ENCODE results near the gene TRIM66. TPM values are rescaled to one million over a fixed set of nuclear protein-coding genes. Genes with fewer than 3 reads are reported as not detected.

TRIM66 gene
- total RNA-seq (8.6 and 11.7 TPM in 2 replicates), polyA plus RNA-seq (5.1 and 5.5 TPM in 2 replicates), polyA minus RNA-seq (15.5 and 20.2 TPM in 2 replicates), Bru-seq, nascent RNA (percentile 55 among the genes with signal in this experiment), BruChase-seq, experiment 1, labeled RNA remaining after a 6-hour chase (percentile 61 among the genes with signal in this experiment), BruChase-seq, experiment 2, labeled RNA remaining after a 2-hour chase (percentile 67 among the genes with signal in this experiment)
- 2.4 and 3.2 TPM in 2 replicates for polyA plus RNA-seq (2011; cell fraction: cytosol; rRNA removed)
- polyA plus RNA-seq (2011; cell fraction: nucleus; rRNA removed), result 28.0 and 29.1 TPM in 2 replicates
- 4.6 and 5.0 TPM in 2 replicates for polyA plus RNA-seq (2012)
- polyA minus RNA-seq (2011; cell fraction: cytosol; rRNA and poly(A)+ RNA removed), result 3.9 TPM
- 16.5 and 30.4 TPM in 2 replicates for polyA minus RNA-seq (2011; cell fraction: nucleus; rRNA and poly(A)+ RNA removed)
- long read RNA-seq, partial matches to known transcripts, result 0 of 2 reads
- long read RNA-seq, other reads (novel, unspliced or antisense), result 2 of 2 reads

DNA sequence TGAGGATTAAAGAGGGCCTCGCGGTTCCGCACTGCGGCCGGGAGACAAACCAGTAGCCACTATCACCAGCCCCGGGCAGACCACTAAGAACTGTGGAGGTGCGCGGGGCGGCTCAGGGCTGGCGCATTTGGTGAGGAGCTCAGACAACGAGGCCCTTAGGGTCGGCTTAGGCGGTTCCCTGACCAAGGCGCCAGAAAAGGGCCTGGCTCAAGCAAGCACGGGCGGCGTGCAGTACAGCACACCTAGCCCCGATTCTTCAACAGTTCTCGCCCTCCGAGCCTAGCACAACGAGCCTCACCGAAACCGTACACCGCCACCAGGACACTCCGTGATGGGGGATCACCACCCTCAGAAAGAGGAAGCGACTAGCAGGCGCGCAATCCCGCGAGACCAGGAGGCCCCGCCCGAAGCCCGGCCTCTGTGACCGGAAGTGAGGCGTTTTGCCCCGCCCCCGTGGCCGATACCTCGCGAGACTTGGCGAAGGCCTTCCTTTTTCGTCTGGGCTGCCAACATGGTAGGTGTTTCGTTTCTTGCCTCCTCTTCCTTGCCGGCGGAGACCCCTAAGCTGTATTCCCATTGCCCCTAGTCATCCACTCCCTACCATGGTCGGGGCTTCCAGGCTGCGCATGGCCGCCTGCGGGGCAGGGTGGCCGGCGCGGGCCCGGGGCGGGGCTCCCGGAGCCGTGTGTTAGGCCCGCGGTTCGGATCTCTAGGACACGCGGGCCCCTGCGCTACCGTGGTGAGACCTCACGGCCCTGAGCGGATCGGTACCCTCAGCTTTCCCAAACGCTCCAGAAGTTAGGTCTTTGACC is at the start of gene TRIM66, which contains the start of gene RPL27A:
Gene TRIM66 (minus strand): TSS at position 363 of the 812 bp plus-strand sequence. CDS start 10,391 bp downstream, outside the sequence.
Gene RPL27A (plus strand): TSS at position 490 of the 812 bp plus-strand sequence. CDS start 22 bp downstream, at position 512.
- H3K4me3 ChIP-seq (replicated peaks in 1 of 3; ENCODE audit: insufficient read depth in 1 of 3, low read depth in 1 of 3, low read length in 3 of 3), result peak within 1 kb of the TSS; percentile 58 to 92 (median 88)
- peaks cover 19 to 20% of the 10 kb centered on the region in 2 experiments for H3K36me3 ChIP-seq (ENCODE audit: control insufficient read depth in 2 of 2, extremely low read depth in 1 of 2, insufficient read depth in 2 of 2, low read length in 2 of 2)
- peaks cover 2% of the 10 kb centered on the region for H4K20me1 ChIP-seq (replicated peaks; ENCODE audit: control insufficient read depth, extremely low read depth, insufficient read depth, low read length)
- intact Hi-C loops (cut with micrococcal nuclease) (loop anchor here (1.0 to 5.0 kb wide), 3 partner anchors 11 to 282 kb away; partner anchors contain the start of gene TMEM9B), dilution Hi-C loops (cut with MboI; ENCODE audit: extremely low pct_ligation_motif_present, low sequenced_read_pairs) (no loop called here)
- peaks cover 30% of the 10 kb centered on the region for H3K4me1 ChIP-seq (ENCODE audit: control insufficient read depth, extremely low read depth, insufficient read depth, low read length)
- peak; percentile 97 for DNase-seq (ENCODE audit: low read depth, low spot score)
- TSS peak; percentile 88 for BruUV-seq (replicated peaks)
- peak within 1 kb of the TSS; percentile 43 for H2AFZ ChIP-seq (ENCODE audit: low read depth, low read length)
- no peaks in the 10 kb centered on the region for H3K27me3 ChIP-seq (ENCODE audit: control insufficient read depth in 2 of 2, insufficient read depth in 2 of 2, low read length in 2 of 2)
- H3K4me2 ChIP-seq (ENCODE audit: insufficient read depth, low read length), result peak within 1 kb of the TSS; percentile 98
- H3K9me1 ChIP-seq (replicated peaks; ENCODE audit: control insufficient read depth, extremely low read depth, insufficient read depth, low read length), result no peaks in the 10 kb centered on the region
- TF ChIP-seq JUN (IDR thresholded peaks at IDR 0.05; ENCODE audit: borderline replicate concordance, insufficient read depth, insufficient read length, low read depth) (no peak), MAX (IDR thresholded peaks at IDR 0.05; ENCODE audit: insufficient read depth, insufficient read length) (peak; percentile 44), EZH2 (IDR thresholded peaks at IDR 0.05; ENCODE audit: borderline replicate concordance, low read depth, low read length, severe bottlenecking) (no peak), GATA2 (IDR thresholded peaks at IDR 0.05; ENCODE audit: insufficient read depth, insufficient read length, low read depth, low read length) (no peak), FOS (IDR thresholded peaks at IDR 0.05; ENCODE audit: borderline replicate concordance, insufficient read depth, low read length) (no peak), MYC (IDR thresholded peaks at IDR 0.05; ENCODE audit: low read depth, low read length) (peak; percentile 18), POLR2A (IDR thresholded peaks at IDR 0.05; ENCODE audit: low read depth, low read length) (peak; percentile 100), POLR2AphosphoS5 (IDR thresholded peaks at IDR 0.05; ENCODE audit: insufficient read depth, low read depth, low read length) (peak; percentile 100)
- TF ChIP-seq, protein P1, sequence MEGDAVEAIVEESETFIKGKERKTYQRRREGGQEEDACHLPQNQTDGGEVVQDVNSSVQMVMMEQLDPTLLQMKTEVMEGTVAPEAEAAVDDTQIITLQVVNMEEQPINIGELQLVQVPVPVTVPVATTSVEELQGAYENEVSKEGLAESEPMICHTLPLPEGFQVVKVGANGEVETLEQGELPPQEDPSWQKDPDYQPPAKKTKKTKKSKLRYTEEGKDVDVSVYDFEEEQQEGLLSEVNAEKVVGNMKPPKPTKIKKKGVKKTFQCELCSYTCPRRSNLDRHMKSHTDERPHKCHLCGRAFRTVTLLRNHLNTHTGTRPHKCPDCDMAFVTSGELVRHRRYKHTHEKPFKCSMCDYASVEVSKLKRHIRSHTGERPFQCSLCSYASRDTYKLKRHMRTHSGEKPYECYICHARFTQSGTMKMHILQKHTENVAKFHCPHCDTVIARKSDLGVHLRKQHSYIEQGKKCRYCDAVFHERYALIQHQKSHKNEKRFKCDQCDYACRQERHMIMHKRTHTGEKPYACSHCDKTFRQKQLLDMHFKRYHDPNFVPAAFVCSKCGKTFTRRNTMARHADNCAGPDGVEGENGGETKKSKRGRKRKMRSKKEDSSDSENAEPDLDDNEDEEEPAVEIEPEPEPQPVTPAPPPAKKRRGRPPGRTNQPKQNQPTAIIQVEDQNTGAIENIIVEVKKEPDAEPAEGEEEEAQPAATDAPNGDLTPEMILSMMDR (IDR thresholded peaks at IDR 0.05; ENCODE audit: extremely low read depth in 1 of 2, insufficient read depth in 1 of 2, low read depth in 1 of 2, low read length in 2 of 2), result peak in 1 of 2 donors; percentile 7
- peak within 1 kb of the TSS; percentile 86 for H3K27ac ChIP-seq (ENCODE audit: insufficient read depth, low read depth, low read length)
- peak; percentile 93 for FAIRE-seq
- ChIA-PET CTCF (interaction anchor here (0.6 to 2.7 kb wide), 12 partner anchors 9 to 277 kb away, joined by 3 to 17 read pairs (median 4); no protein-coding TSS in a partner anchor), POLR2A (interaction anchor here (0.5 to 1.5 kb wide), 9 partner anchors 10 to 838 kb away, joined by 3 to 9 read pairs (median 3); partner anchors contain the start of gene AKIP1)
- H3K9me3 ChIP-seq (replicated peaks; ENCODE audit: control insufficient read depth, insufficient read depth, low read length), result no peaks in the 10 kb centered on the region
- H3K79me2 ChIP-seq (ENCODE audit: control insufficient read depth, insufficient read depth, low read length), result peaks cover 37% of the 10 kb centered on the region
- peak within 1 kb of the TSS; percentile 99 for H3K9ac ChIP-seq (replicated peaks; ENCODE audit: extremely low read depth, insufficient read depth, low read length)

Data from endothelial cell of umbilical vein (primary cell).